OCI-LY7 (cell line): Measurements from ENCODE around the gene VGLL3.

ENCODE experiments used
- CTCF ChIP-seq: fragments of 200-600 bp; sonication (generic); conservative IDR thresholded peaks from 2 replicates; pipeline ENCODE4 v1.5.1; 2014; ENCODE audit warnings: mild to moderate bottlenecking, antibody characterized with exemption, low read length, moderate library complexity, mixed read lengths
- EZH2phosphoT487 ChIP-seq: fragments of 200-600 bp; sonication (generic); IDR thresholded peaks from 2 replicates; pipeline ENCODE4 v1.6.1; 2018; ENCODE audit warnings: low read depth, borderline replicate concordance, mild to moderate bottlenecking, mixed run types, antibody characterized with exemption, low read length, moderate library complexity, mixed read lengths

DNA sequence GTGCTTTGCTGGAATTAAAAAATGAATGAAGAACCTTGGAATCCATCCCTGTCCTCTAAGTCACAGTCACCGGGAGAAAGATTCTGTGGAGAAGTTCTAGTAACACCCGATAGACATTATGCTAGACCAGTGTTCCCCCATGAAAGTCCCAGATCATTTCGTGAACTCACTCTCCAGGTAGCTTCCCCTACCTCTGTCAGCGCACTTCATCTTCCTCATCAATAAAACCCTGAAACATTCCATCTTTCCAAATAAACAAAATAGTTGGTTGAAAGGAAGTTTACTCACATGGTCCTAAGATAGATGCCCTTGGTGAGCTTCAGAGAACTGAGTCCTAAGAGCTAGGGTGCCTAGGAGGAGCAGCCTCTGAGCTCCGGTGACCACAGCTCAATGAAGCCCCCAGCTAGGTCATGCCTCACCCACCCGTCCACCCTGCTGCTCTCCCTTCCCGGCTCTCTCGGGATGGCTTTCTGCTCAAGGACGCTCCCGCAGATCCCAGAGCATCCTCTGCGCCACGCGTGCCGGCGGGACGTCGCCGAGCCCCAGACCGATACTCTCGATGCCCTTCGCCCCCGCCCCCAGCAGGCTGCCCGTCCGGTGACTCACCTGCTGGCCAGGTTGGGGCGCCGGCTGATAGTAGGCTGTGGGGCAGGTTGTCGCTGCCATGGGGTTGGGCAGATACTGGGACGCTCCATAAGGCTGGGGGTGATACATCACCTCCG is 776 bp downstream of the VGLL3 start:
- TF ChIP-seq EZH2phosphoT487: no peak
- no peak for TF ChIP-seq CTCF
